Stomach (tissue), 4 donors: ENCODE data around the gene CD300A.

ENCODE experiments used
- POLR2A ChIP-seq, 4 donors: fragments of 450-650 bp; IDR thresholded peaks; one replicate each; pipeline ENCODE4 v1.6.1; 2016; ENCODE audit warnings: antibody characterized with exemption in 4 of 4, control low read depth in 2 of 4, mild to moderate bottlenecking in 1 of 4, moderate library complexity in 1 of 4
- POLR2AphosphoS5 ChIP-seq, 3 donors: sonication (generic); formaldehyde crosslinking; IDR thresholded peaks; one replicate each; pipeline ENCODE4 v1.6.1; 2016; ENCODE audit warnings: antibody characterized with exemption in 3 of 3

GRCh38 chr17:74432766-74433391 is 33.6 kb upstream of the CD300A start:
- TF ChIP-seq POLR2A (IDR thresholded peaks at IDR 0.05) = no peak
- no peak for TF ChIP-seq POLR2AphosphoS5 (IDR thresholded peaks at IDR 0.05)
